H1 (cell line): ENCODE data around the gene CASK. TPM values are rescaled to one million over a fixed set of nuclear protein-coding genes. Genes with fewer than 3 reads are reported as not detected.

Experiments
- CTCF ChIA-PET: fragments of 300-600 bp; sonication (Branson Sonifier 250); formaldehyde crosslinking; loops from one replicate; lab custom pipeline; 2021; ENCODE audit not compliant: partially characterized antibody; lab: Charles Lee
- POLR2A ChIA-PET: fragments of 300-600 bp; sonication (Branson Sonifier 250); formaldehyde crosslinking; loops from one replicate; lab custom pipeline; 2021; ENCODE audit warnings: inconsistent platforms; ENCODE audit not compliant: partially characterized antibody; lab: Charles Lee
- DNase-seq, 2 experiments: peaks; one replicate each; pipeline versions ENCODE4 v3.0.0 to v3.0.0-alpha.2; 2010 to 2022; ENCODE audit warnings: low spot score in 2 of 2, low read depth in 1 of 2, mixed read lengths in 1 of 2
- FAIRE-seq: peaks from 2 replicates; lab custom pipeline; 2011; peaks lifted over from hg19 to GRCh38; lab: Jason Lieb, UNC
- H2AFZ ChIP-seq: 2 replicates; pipeline ENCODE4 v1.8.1; 2012; ENCODE audit warnings: low read length, inconsistent platforms
- H2AK5ac ChIP-seq: 2 replicates; pipeline ENCODE4 v1.6.1; 2013; ENCODE audit warnings: low read depth, low read length
- H2BK120ac ChIP-seq: replicated peaks from 2 replicates; pipeline ENCODE3; 2013; ENCODE audit warnings: low read depth, low read length, inconsistent platforms
- H2BK12ac ChIP-seq: 2 replicates; pipeline ENCODE4 v1.6.1; 2013; ENCODE audit warnings: low read depth, low read length
- H2BK15ac ChIP-seq: 2 replicates; pipeline ENCODE4 v1.6.1; 2013; ENCODE audit warnings: low read length
- H2BK20ac ChIP-seq: 2 replicates; pipeline ENCODE4 v1.6.1; 2013; ENCODE audit warnings: low read length
- H2BK5ac ChIP-seq: 2 replicates; pipeline ENCODE4 v1.6.1; 2013; ENCODE audit warnings: low read depth, low read length
- H3K14ac ChIP-seq: 2 replicates; pipeline ENCODE4 v1.6.1; 2013; ENCODE audit warnings: inconsistent platforms; ENCODE audit not compliant: insufficient read length
- H3K18ac ChIP-seq: 2 replicates; pipeline ENCODE4 v1.6.1; 2013; ENCODE audit warnings: low read length; ENCODE audit errors: extremely low read depth
- H3K23ac ChIP-seq: 2 replicates; pipeline ENCODE4 v1.6.1; 2013; ENCODE audit warnings: inconsistent platforms; ENCODE audit not compliant: insufficient read length
- H3K23me2 ChIP-seq: 2 replicates; pipeline ENCODE4 v1.6.1; 2013; ENCODE audit warnings: low read depth, low read length
- H3K27ac ChIP-seq: 2 replicates; pipeline ENCODE4 v1.6.1; 2011; ENCODE audit warnings: low read depth, low read length, inconsistent platforms
- H3K27me3 ChIP-seq, 4 experiments: replicated peaks in 1 of 4; 1 replicate in 1 of 4; 2 replicates in 3 of 4; pipeline versions ENCODE4 v1.6.1 to v1.8.1; 2011 to 2013; ENCODE audit warnings: low read length in 3 of 4, mild to moderate bottlenecking in 3 of 4, inconsistent platforms in 2 of 4, mixed read lengths in 2 of 4, moderate library complexity in 1 of 4; ENCODE audit not compliant: control insufficient read depth in 3 of 4, insufficient read depth in 3 of 4; ENCODE audit errors: extremely low read depth in 1 of 4
- H3K36me3 ChIP-seq, 4 experiments: 2 replicates each; pipeline versions ENCODE4 v1.6.1 to v1.8.1; 2011 to 2013; ENCODE audit warnings: mild to moderate bottlenecking in 4 of 4, low read length in 3 of 4, moderate library complexity in 2 of 4, control low read depth in 1 of 4, inconsistent platforms in 1 of 4; ENCODE audit not compliant: insufficient read depth in 4 of 4, control insufficient read depth in 2 of 4
- H3K4ac ChIP-seq: replicated peaks from 2 replicates; pipeline ENCODE3; 2013; ENCODE audit warnings: low read length, low read depth, mixed read lengths, inconsistent platforms; ENCODE audit not compliant: insufficient read length
- H3K4me1 ChIP-seq, 4 experiments: replicated peaks in 1 of 4; 1 replicate in 1 of 4; 2 replicates in 3 of 4; pipeline versions ENCODE4 v1.6.1 to v1.8.1; 2011 to 2013; ENCODE audit warnings: low read length in 3 of 4, inconsistent platforms in 2 of 4, mixed read lengths in 1 of 4; ENCODE audit not compliant: insufficient read depth in 4 of 4, control insufficient read depth in 3 of 4
- H3K4me2 ChIP-seq, 2 experiments: 2 replicates each; pipeline versions ENCODE4 v1.6.1 to v1.8.1; 2011 to 2013; ENCODE audit warnings: low read depth in 2 of 2, low read length in 2 of 2, control low read depth in 1 of 2, inconsistent platforms in 1 of 2, mild to moderate bottlenecking in 1 of 2; ENCODE audit not compliant: insufficient read depth in 1 of 2
- H3K4me3 ChIP-seq, 4 experiments: fragments of 200-600, 300-600 bp in 1 of 4; sonication (generic), shearing (Covaris generic), sonication (Bioruptor Twin) in 1 of 4; 2 replicates each; pipeline versions ENCODE4 v1.5.1 to v1.8.1; 2011 to 2016; ENCODE audit warnings: low read length in 4 of 4, low read depth in 3 of 4, control low read depth in 2 of 4, inconsistent platforms in 2 of 4, mild to moderate bottlenecking in 2 of 4, mixed read lengths in 1 of 4, moderate library complexity in 1 of 4; ENCODE audit not compliant: insufficient read depth in 2 of 4; ENCODE audit errors: extremely low read depth in 1 of 4
- H3K56ac ChIP-seq: replicated peaks from 2 replicates; pipeline ENCODE3; 2013; ENCODE audit warnings: low read depth, mild to moderate bottlenecking, mixed read lengths, low read length, inconsistent platforms; ENCODE audit not compliant: insufficient read length
- H3K79me1 ChIP-seq: 2 replicates; pipeline ENCODE4 v1.6.1; 2013; ENCODE audit warnings: low read depth, low read length, control low read depth
- H3K79me2 ChIP-seq, 2 experiments: 2 replicates each; pipeline versions ENCODE4 v1.6.1 to v1.8.1; 2012 to 2013; ENCODE audit warnings: low read length in 2 of 2, mild to moderate bottlenecking in 2 of 2, inconsistent platforms in 1 of 2; ENCODE audit not compliant: insufficient read depth in 2 of 2, control insufficient read depth in 1 of 2
- H3K9ac ChIP-seq, 4 experiments: replicated peaks in 1 of 4; 1 replicate in 1 of 4; 2 replicates in 3 of 4; pipeline versions ENCODE4 v1.6.1 to v1.8.1; 2011 to 2013; ENCODE audit warnings: low read depth in 3 of 4, low read length in 3 of 4, control low read depth in 2 of 4, mild to moderate bottlenecking in 2 of 4, moderate library complexity in 2 of 4, inconsistent platforms in 1 of 4; ENCODE audit errors: extremely low read depth in 1 of 4
- H3K9me3 ChIP-seq, 2 experiments: 2 replicates each; pipeline versions ENCODE4 v1.6.1 to v1.8.1; 2012 to 2013; ENCODE audit warnings: mild to moderate bottlenecking in 2 of 2, moderate library complexity in 2 of 2, control low read depth in 1 of 2, inconsistent platforms in 1 of 2, low read depth in 1 of 2, low read length in 1 of 2, mixed read lengths in 1 of 2; ENCODE audit not compliant: insufficient read depth in 2 of 2
- H4K20me1 ChIP-seq, 2 experiments: replicated peaks in 1 of 2; 2 replicates each; pipeline versions ENCODE3 to v1.8.1; 2011 to 2013; ENCODE audit warnings: inconsistent platforms in 2 of 2, low read length in 2 of 2, mild to moderate bottlenecking in 1 of 2; ENCODE audit not compliant: insufficient read depth in 2 of 2, control insufficient read depth in 1 of 2
- H4K5ac ChIP-seq: 2 replicates; pipeline ENCODE4 v1.6.1; 2013; ENCODE audit warnings: low read length, low read depth, mixed read lengths, inconsistent platforms; ENCODE audit not compliant: insufficient read length
- H4K8ac ChIP-seq: 2 replicates; pipeline ENCODE4 v1.8.0; 2013; ENCODE audit warnings: mild to moderate bottlenecking, moderate library complexity, low read length, inconsistent platforms; ENCODE audit not compliant: insufficient read depth; ENCODE audit errors: extremely low read depth
- H4K91ac ChIP-seq: replicated peaks from 2 replicates; pipeline ENCODE3; 2013; ENCODE audit warnings: low read length, mixed read lengths, inconsistent platforms; ENCODE audit not compliant: insufficient read length
- E2F6 ChIP-seq: IDR thresholded peaks from 2 replicates; pipeline ENCODE4 v1.6.1; 2012; ENCODE audit warnings: inconsistent platforms
- EP300 ChIP-seq, 2 experiments: IDR thresholded peaks; 1 replicate in 1 of 2; 2 replicates in 1 of 2; pipeline ENCODE4 v1.6.1; 2011 to 2012; ENCODE audit warnings: low read depth in 2 of 2, low read length in 2 of 2, mild to moderate bottlenecking in 2 of 2, borderline replicate concordance in 1 of 2, inconsistent platforms in 1 of 2, moderate library complexity in 1 of 2
- HDAC6 ChIP-seq: IDR thresholded peaks from one replicate; pipeline ENCODE4 v1.7.1; 2012; ENCODE audit warnings: low read depth, mild to moderate bottlenecking, inconsistent platforms, low read length, moderate library complexity
- JUND ChIP-seq: IDR thresholded peaks from 2 replicates; pipeline ENCODE4 v1.6.1; 2011; ENCODE audit warnings: mild to moderate bottlenecking, improper control_type of control experiment, low read length
- POLR2AphosphoS5 ChIP-seq: IDR thresholded peaks from 2 replicates; pipeline ENCODE4 v1.6.1; 2011; ENCODE audit warnings: low read depth, low read length
- SIX5 ChIP-seq: IDR thresholded peaks from 2 replicates; pipeline ENCODE4 v1.6.1; 2011; ENCODE audit warnings: mild to moderate bottlenecking, low read depth, low read length
- SP1 ChIP-seq: IDR thresholded peaks from 2 replicates; pipeline ENCODE4 v1.6.1; 2011; ENCODE audit warnings: low read depth, low read length
- SP4 ChIP-seq: IDR thresholded peaks from 2 replicates; pipeline ENCODE4 v1.6.1; 2012; ENCODE audit warnings: low read length, inconsistent platforms
- SRF ChIP-seq: IDR thresholded peaks from 2 replicates; pipeline ENCODE4 v1.6.1; 2011; ENCODE audit warnings: mild to moderate bottlenecking, low read depth, low read length, moderate library complexity
- TAF1 ChIP-seq: IDR thresholded peaks from 2 replicates; pipeline ENCODE4 v1.6.1; 2011; ENCODE audit warnings: mild to moderate bottlenecking, low read depth, low read length
- whole genome bisulfite sequencing, 2 experiments: shearing (Covaris generic) in 1 of 2; methylation state at CpG; one replicate each; pipeline versions ENCODE4 v1.1.6 to v1.1.7; 2013 to 2015; ENCODE audit warnings: low lambda C conversion rate in 2 of 2, mixed read lengths in 2 of 2, inconsistent platforms in 1 of 2, low coverage in 1 of 2, missing lambda C conversion rate in 1 of 2; ENCODE audit not compliant: insufficient replicate concordance in 2 of 2, insufficient coverage in 1 of 2, insufficient read length in 1 of 2; ENCODE audit errors: extremely low coverage in 1 of 2, missing lambda C conversion rate in 1 of 2; 5-methylcytosine and 5-hydroxymethylcytosine counted together
- polyA plus RNA-seq, 7 experiments: library from polyadenylated mRNA; depleted of rRNA in 3 of 7; stranded (reverse) in 5 of 7; unstranded in 2 of 7; fragments of >200 nt in 5 of 7; fragments of 200-250 nt in 2 of 7; gene quantifications; 1 replicate in 5 of 7; 2 replicates in 1 of 7; 4 replicates in 1 of 7; pipeline versions ENCODE4 v1.2.1 to v1.2.3, GENCODE V29; 2011 to 2013; ENCODE audit warnings: missing spikeins in 2 of 7, mixed read lengths in 2 of 7
- total RNA-seq: library from RNA; stranded (reverse); fragmentation: NEBNext Ultra II Directional; extraction: Animal tissue kit (Norgen Biotek cat#: 25700); gene quantifications from 2 replicates; pipeline ENCODE4 v1.2.1, GENCODE V29; 2021
- TF ChIP-seq, protein P1 (sequence below): IDR thresholded peaks from 2 replicates; pipeline ENCODE4 v1.6.1; 2012; ENCODE audit warnings: inconsistent platforms
- TF ChIP-seq, protein P2 (sequence below), 3 experiments: IDR thresholded peaks; 1 replicate in 2 of 3; 2 replicates in 1 of 3; pipeline versions ENCODE4 v1.5.1 to v1.6.1; 2011; ENCODE audit warnings: low read length in 3 of 3, mild to moderate bottlenecking in 3 of 3, inconsistent platforms in 2 of 3, low read depth in 1 of 3, moderate library complexity in 1 of 3; ENCODE audit not compliant: insufficient read depth in 1 of 3; ENCODE audit errors: control extremely low read depth in 1 of 3

CASK gene
- total and polyA plus RNA-seq, 2 of the 8 experiments (the other 6 are each of a cell fraction or from before 2014, with no cell fraction given), result 21.6 to 55.1 TPM

GRCh38 chrX:41507919-41508318 is 415.4 kb downstream of the CASK start:
- H4K5ac ChIP-seq, result no peak overlapping the region
- whole genome bisulfite sequencing, 2 experiments, result 82% methylated on average over 4 of the region's 4 CpGs; no CpG with 5 or more reads in 1 of the 2 experiments
- H2BK5ac ChIP-seq, result no peak overlapping the region
- H3K14ac ChIP-seq, result no peak overlapping the region
- no peak overlapping the region for H2BK15ac ChIP-seq
- no peak overlapping the region for H4K91ac ChIP-seq
- no peaks in the 10 kb centered on the region; a peak in 1 of 7 replicates for H3K4me1 ChIP-seq
- no peak overlapping the region for H3K4me3 ChIP-seq
- FAIRE-seq, result no peak
- no peaks in the 10 kb centered on the region for H3K9me3 ChIP-seq
- H3K4ac ChIP-seq, result no peak overlapping the region
- no peaks in the 10 kb centered on the region for H3K79me1 ChIP-seq
- no peak for DNase-seq
- H3K9ac ChIP-seq, result no peak overlapping the region
- no peak overlapping the region for H3K27ac ChIP-seq
- no peaks in the 10 kb centered on the region for H3K27me3 ChIP-seq
- ChIA-PET CTCF (no interaction called here), POLR2A (interaction anchor here (0.5 to 1.6 kb wide), 2 partner anchors 16 to 207 kb away, joined by 3 read pairs; no protein-coding TSS in a partner anchor)
- no peak overlapping the region for H3K4me2 ChIP-seq
- H4K8ac ChIP-seq, result no peak overlapping the region
- no peaks in the 10 kb centered on the region for H3K23me2 ChIP-seq
- no peaks in the 10 kb centered on the region for H3K36me3 ChIP-seq
- no peak overlapping the region for H2AK5ac ChIP-seq
- no peak overlapping the region for H2BK120ac ChIP-seq
- no peak overlapping the region for H3K18ac ChIP-seq
- no peaks in the 10 kb centered on the region for H4K20me1 ChIP-seq
- H3K56ac ChIP-seq, result no peak overlapping the region
- H2BK20ac ChIP-seq, result no peak overlapping the region
- H3K23ac ChIP-seq, result no peak overlapping the region
- H2BK12ac ChIP-seq, result no peak overlapping the region
- H2AFZ ChIP-seq, result no peak overlapping the region
- no peaks in the 10 kb centered on the region for H3K79me2 ChIP-seq
- TF ChIP-seq E2F6 (no peak), SIX5 (no peak), JUND (no peak), TAF1 (no peak), SP1 (no peak), SP4 (no peak), EP300 (IDR thresholded peaks at IDR 0.05; ENCODE audit: borderline replicate concordance in 1 of 2, low read depth in 2 of 2, low read length in 2 of 2) (no peak), HDAC6 (no peak), SRF (no peak), POLR2AphosphoS5 (no peak)
- TF ChIP-seq, protein P1, sequence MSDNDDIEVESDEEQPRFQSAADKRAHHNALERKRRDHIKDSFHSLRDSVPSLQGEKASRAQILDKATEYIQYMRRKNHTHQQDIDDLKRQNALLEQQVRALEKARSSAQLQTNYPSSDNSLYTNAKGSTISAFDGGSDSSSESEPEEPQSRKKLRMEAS, result no peak
- TF ChIP-seq, protein P2, sequence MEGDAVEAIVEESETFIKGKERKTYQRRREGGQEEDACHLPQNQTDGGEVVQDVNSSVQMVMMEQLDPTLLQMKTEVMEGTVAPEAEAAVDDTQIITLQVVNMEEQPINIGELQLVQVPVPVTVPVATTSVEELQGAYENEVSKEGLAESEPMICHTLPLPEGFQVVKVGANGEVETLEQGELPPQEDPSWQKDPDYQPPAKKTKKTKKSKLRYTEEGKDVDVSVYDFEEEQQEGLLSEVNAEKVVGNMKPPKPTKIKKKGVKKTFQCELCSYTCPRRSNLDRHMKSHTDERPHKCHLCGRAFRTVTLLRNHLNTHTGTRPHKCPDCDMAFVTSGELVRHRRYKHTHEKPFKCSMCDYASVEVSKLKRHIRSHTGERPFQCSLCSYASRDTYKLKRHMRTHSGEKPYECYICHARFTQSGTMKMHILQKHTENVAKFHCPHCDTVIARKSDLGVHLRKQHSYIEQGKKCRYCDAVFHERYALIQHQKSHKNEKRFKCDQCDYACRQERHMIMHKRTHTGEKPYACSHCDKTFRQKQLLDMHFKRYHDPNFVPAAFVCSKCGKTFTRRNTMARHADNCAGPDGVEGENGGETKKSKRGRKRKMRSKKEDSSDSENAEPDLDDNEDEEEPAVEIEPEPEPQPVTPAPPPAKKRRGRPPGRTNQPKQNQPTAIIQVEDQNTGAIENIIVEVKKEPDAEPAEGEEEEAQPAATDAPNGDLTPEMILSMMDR (IDR thresholded peaks at IDR 0.05; ENCODE audit: control extremely low read depth in 1 of 3, insufficient read depth in 1 of 3, low read depth in 1 of 3, low read length in 3 of 3), result no peak
